GM12878 (cell line): ENCODE results near the gene C1orf115. TPM values are rescaled to one million over a fixed set of nuclear protein-coding genes. Genes with fewer than 3 reads are reported as not detected.
A peak's percentile ranks its signal among the peaks of the same experiment; 100 is the strongest.

Experiments used
- ATAC-seq: fragments of 200-7000 bp; cut with Tn5 transposase; 3 replicates; pipeline ENCODE4 v1.9.1; 2020; ENCODE audit warnings: mild to moderate bottlenecking, moderate library complexity
- BruUV-seq: library from RNA; stranded (reverse); fragments of 400-500 nt; replicated peaks from 2 replicates; lab custom pipeline; 2021; lab: Mats Ljungman, UMichigan
- CTCF ChIA-PET: fragments of 300-600 bp; sonication (Branson Sonifier 250); formaldehyde crosslinking; extraction: SDS; loops from one replicate; lab custom pipeline; 2021; ENCODE audit warnings: inconsistent platforms; lab: Yijun Ruan, JAX
- POLR2A ChIA-PET: fragments of 350-600 bp; formaldehyde crosslinking; extraction: SDS; loops from one replicate; lab custom pipeline; 2021; ENCODE audit warnings: inconsistent platforms; lab: Charles Lee
- RAD21 ChIA-PET: fragments of 300-600 bp; sonication (Branson Sonifier 250); formaldehyde crosslinking; loops from one replicate; lab custom pipeline; 2023; ENCODE audit warnings: antibody characterized with exemption; ENCODE audit not compliant: unreplicated experiment; lab: Charles Lee
- SMC1A ChIA-PET: fragments of 300-600 bp; sonication (Branson Sonifier 250); formaldehyde crosslinking; loops from one replicate; lab custom pipeline; 2023; ENCODE audit not compliant: unreplicated experiment, uncharacterized antibody; lab: Charles Lee
- DNase-seq: peaks from one replicate; pipeline ENCODE4 v3.0.0-alpha.2; 2011; ENCODE audit warnings: low read depth, low spot score
- FAIRE-seq: peaks from 3 replicates; lab custom pipeline; 2011; peaks lifted over from hg19 to GRCh38; lab: Jason Lieb, UNC
- H2AFZ ChIP-seq: 2 replicates; pipeline ENCODE4 v1.6.0; 2011; ENCODE audit warnings: low read depth, low read length, control low read depth; ENCODE audit not compliant: control insufficient read depth
- H3K27ac ChIP-seq: 2 replicates; pipeline ENCODE4 v1.5.1; 2011; ENCODE audit warnings: control low read depth; ENCODE audit not compliant: control insufficient read depth, insufficient read depth
- H3K27me3 ChIP-seq, 2 experiments: replicated peaks in 1 of 2; 2 replicates each; pipeline versions ENCODE4 v1.6.0 to v1.6.1; 2011; ENCODE audit warnings: low read length in 1 of 2; ENCODE audit not compliant: control insufficient read depth in 2 of 2, insufficient read depth in 2 of 2
- H3K36me3 ChIP-seq, 2 experiments: 2 replicates each; pipeline ENCODE4 v1.5.1; 2011; ENCODE audit warnings: low read length in 1 of 2; ENCODE audit not compliant: control insufficient read depth in 2 of 2, insufficient read depth in 2 of 2
- H3K4me1 ChIP-seq: 2 replicates; pipeline ENCODE4 v1.6.1; 2011; ENCODE audit warnings: mild to moderate bottlenecking, low read length, moderate library complexity, mixed read lengths; ENCODE audit not compliant: control insufficient read depth, insufficient read depth
- H3K4me2 ChIP-seq: 2 replicates; pipeline ENCODE4 v1.6.0; 2011; ENCODE audit warnings: control low read depth; ENCODE audit not compliant: control insufficient read depth, insufficient read depth
- H3K4me3 ChIP-seq: fragments of 200-600 bp; sonication (generic); 2 replicates; pipeline ENCODE4 v1.5.1; 2016
- H3K79me2 ChIP-seq: 2 replicates; pipeline ENCODE4 v1.6.0; 2011; ENCODE audit warnings: low read length; ENCODE audit not compliant: control insufficient read depth, insufficient read depth
- H3K9ac ChIP-seq: 2 replicates; pipeline ENCODE4 v1.8.0; 2011; ENCODE audit warnings: low read length, control low read depth, mixed read lengths; ENCODE audit not compliant: control insufficient read depth, insufficient read depth
- H3K9me3 ChIP-seq: replicated peaks from 3 replicates; pipeline ENCODE4 v1.5.1; 2011; ENCODE audit warnings: mild to moderate bottlenecking, low read length; ENCODE audit not compliant: control insufficient read depth, insufficient read depth
- H4K20me1 ChIP-seq: 2 replicates; pipeline ENCODE4 v1.6.0; 2011; ENCODE audit not compliant: control insufficient read depth, insufficient read depth
- BCL11A ChIP-seq: IDR thresholded peaks from 2 replicates; pipeline ENCODE4 v1.6.1; 2011; ENCODE audit warnings: low read depth, low read length
- BHLHE40 ChIP-seq, 2 experiments: fragments of 450-650 bp in 1 of 2; IDR thresholded peaks; 2 replicates each; pipeline ENCODE4 v1.6.1; 2011 to 2017; ENCODE audit warnings: low read depth in 2 of 2, borderline replicate concordance in 1 of 2, improper control_type of control experiment in 1 of 2, low read length in 1 of 2, mild to moderate bottlenecking in 1 of 2
- BMI1 ChIP-seq: fragments of 450-650 bp; IDR thresholded peaks from 2 replicates; pipeline ENCODE4 v1.6.1; 2016; ENCODE audit warnings: mild to moderate bottlenecking, moderate library complexity, borderline replicate concordance
- CBX3 ChIP-seq: fragments of 200-600 bp; sonication (generic); IDR thresholded peaks from 2 replicates; pipeline ENCODE4 v1.6.1; 2016; ENCODE audit warnings: low read depth, borderline replicate concordance
- CHD2 ChIP-seq: IDR thresholded peaks from 2 replicates; pipeline ENCODE4 v1.6.1; 2011; ENCODE audit warnings: low read depth, low read length, improper control_type of control experiment, borderline replicate concordance
- EGR1 ChIP-seq, 2 experiments: IDR thresholded peaks; 1 replicate in 1 of 2; 2 replicates in 1 of 2; pipeline ENCODE4 v1.6.1; 2011 to 2012; ENCODE audit warnings: low read depth in 2 of 2, low read length in 2 of 2, borderline replicate concordance in 1 of 2, mild to moderate bottlenecking in 1 of 2, moderate library complexity in 1 of 2
- HDAC6 ChIP-seq: fragments of 200-600 bp; sonication (generic); IDR thresholded peaks from one replicate; pipeline ENCODE4 v1.8.0; 2017; ENCODE audit warnings: antibody characterized with exemption; ENCODE audit not compliant: unreplicated experiment
- MEF2B ChIP-seq: fragments of 450-650 bp; IDR thresholded peaks from 2 replicates; pipeline ENCODE4 v1.6.1; 2018; ENCODE audit warnings: mild to moderate bottlenecking, moderate library complexity; ENCODE audit not compliant: partially characterized antibody, poor library complexity, severe bottlenecking
- NR2C1 ChIP-seq: fragments of 450-650 bp; IDR thresholded peaks from 2 replicates; pipeline ENCODE4 v1.6.1; 2017; ENCODE audit warnings: antibody characterized with exemption, mild to moderate bottlenecking, moderate library complexity
- POU2F2 ChIP-seq: IDR thresholded peaks from 3 replicates; pipeline ENCODE4 v1.6.1; 2011; ENCODE audit warnings: low read depth, mild to moderate bottlenecking, low read length, borderline replicate concordance
- SMC3 ChIP-seq: IDR thresholded peaks from 2 replicates; pipeline ENCODE4 v1.6.1; 2011; ENCODE audit warnings: low read length, improper control_type of control experiment, borderline replicate concordance
- SPI1 ChIP-seq: IDR thresholded peaks from 2 replicates; pipeline ENCODE4 v1.6.1; 2011; ENCODE audit warnings: low read depth, mild to moderate bottlenecking, low read length, moderate library complexity, borderline replicate concordance; ENCODE audit not compliant: insufficient read depth
- STAT3 ChIP-seq: IDR thresholded peaks from 2 replicates; pipeline ENCODE4 v1.6.1; 2011; ENCODE audit warnings: low read depth, low read length, improper control_type of control experiment
- TCF7 ChIP-seq: IDR thresholded peaks from 2 replicates; pipeline ENCODE4 v1.6.1; 2014; ENCODE audit warnings: antibody characterized with exemption, borderline replicate concordance
- ZNF274 ChIP-seq: IDR thresholded peaks from one replicate; pipeline ENCODE4 v1.8.0; 2011; ENCODE audit not compliant: insufficient read length, insufficient read depth
- WGBS: methylation state at CpG from one replicate; pipeline ENCODE4 v1.1.6; 2016; ENCODE audit warnings: low lambda C conversion rate; ENCODE audit not compliant: insufficient replicate concordance, insufficient coverage; ENCODE audit errors: missing lambda C conversion rate; 5-methylcytosine and 5-hydroxymethylcytosine counted together
- in situ Hi-C: fragments of 300-500 bp; cut with MboI; formaldehyde crosslinking; loops from 9 replicates; pipeline ENCODE4 v1.14.3; 2018; ENCODE audit warnings: mixed read lengths
- intact Hi-C: fragments of 100-400 bp; cut with micrococcal nuclease; formaldehyde crosslinking; loops from one replicate; pipeline ENCODE4 v1.14.2; 2022; ENCODE audit not compliant: unreplicated experiment
- polyA plus RNA-seq, 11 experiments: library from polyadenylated mRNA; depleted of rRNA in 4 of 11; unstranded in 6 of 11; stranded (reverse) in 5 of 11; fragments of >200 nt; fragmentation: Nextera tagmentation in 4 of 11; fragmentation: Illumina TruSeq in 1 of 11; extraction: Ambion mirVana in 4 of 11; extraction: Trizol in 1 of 11; gene quantifications; 1 replicate in 1 of 11; 2 replicates in 10 of 11; pipeline versions ENCODE4 v1.2.1 to v1.2.3, GENCODE V29; 2011 to 2016; ENCODE audit warnings: inconsistent platforms in 2 of 11, missing spikeins in 2 of 11, low read depth in 1 of 11
- total RNA-seq, 4 experiments: library from RNA; depleted of rRNA in 3 of 4; stranded (reverse); fragments of >200 nt in 3 of 4; fragmentation: Illumina TruSeq in 1 of 4; extraction: Trizol in 1 of 4; gene quantifications; 2 replicates each; pipeline versions ENCODE4 v1.2.1 to v1.2.3, GENCODE V29; 2013 to 2021
- TF ChIP-seq, protein P1 (sequence below): fragments of 450-650 bp; IDR thresholded peaks from 2 replicates; pipeline ENCODE4 v1.6.1; 2017; ENCODE audit warnings: low read depth, mild to moderate bottlenecking, moderate library complexity
- TF ChIP-seq, protein P2 (sequence below): fragments of 450-650 bp; IDR thresholded peaks from 2 replicates; pipeline ENCODE4 v1.6.1; 2017; ENCODE audit warnings: mild to moderate bottlenecking, moderate library complexity

The C1orf115 gene
- total and polyA plus RNA-seq, 10 of the 15 experiments (the other 5 are each of a cell fraction or from before 2014, with no cell fraction given): 0.52 to 5.0 (median 4.1) TPM

DNA sequence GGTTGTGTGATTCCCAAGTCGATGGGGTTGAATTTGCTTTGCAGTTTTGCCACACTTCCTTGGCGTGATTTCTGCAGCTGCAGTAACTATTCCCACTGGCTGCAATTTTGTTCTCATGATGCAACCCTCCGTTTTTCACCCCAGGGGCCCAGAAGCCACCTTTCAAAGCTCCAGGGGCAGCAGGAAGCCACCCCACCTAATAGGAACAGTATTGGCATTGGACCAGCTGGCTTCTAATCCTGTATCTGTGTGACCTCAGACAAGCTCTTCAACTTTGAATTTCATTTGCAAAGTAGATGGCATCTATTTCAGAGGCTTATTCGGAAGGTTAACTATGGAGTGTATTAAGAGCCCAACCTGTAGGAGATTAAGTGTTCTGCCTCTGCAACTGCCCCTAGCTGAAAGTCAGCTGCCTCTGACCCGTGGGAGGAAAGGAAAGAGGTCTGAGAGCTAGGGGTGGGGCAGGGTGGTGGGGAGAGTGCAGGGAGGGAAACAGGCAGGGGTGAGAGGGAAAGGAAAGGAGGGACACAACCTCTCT, 12.6 kb downstream of the C1orf115 start (continued):
- no peak for TF ChIP-seq BCL11A
- TF ChIP-seq, protein P1, sequence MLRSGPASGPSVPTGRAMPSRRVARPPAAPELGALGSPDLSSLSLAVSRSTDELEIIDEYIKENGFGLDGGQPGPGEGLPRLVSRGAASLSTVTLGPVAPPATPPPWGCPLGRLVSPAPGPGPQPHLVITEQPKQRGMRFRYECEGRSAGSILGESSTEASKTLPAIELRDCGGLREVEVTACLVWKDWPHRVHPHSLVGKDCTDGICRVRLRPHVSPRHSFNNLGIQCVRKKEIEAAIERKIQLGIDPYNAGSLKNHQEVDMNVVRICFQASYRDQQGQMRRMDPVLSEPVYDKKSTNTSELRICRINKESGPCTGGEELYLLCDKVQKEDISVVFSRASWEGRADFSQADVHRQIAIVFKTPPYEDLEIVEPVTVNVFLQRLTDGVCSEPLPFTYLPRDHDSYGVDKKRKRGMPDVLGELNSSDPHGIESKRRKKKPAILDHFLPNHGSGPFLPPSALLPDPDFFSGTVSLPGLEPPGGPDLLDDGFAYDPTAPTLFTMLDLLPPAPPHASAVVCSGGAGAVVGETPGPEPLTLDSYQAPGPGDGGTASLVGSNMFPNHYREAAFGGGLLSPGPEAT: no peak
- TF ChIP-seq CBX3: no peak
- no peak for TF ChIP-seq STAT3
- no peak for TF ChIP-seq NR2C1
- TF ChIP-seq MEF2B: no peak
- TF ChIP-seq BMI1: no peak
- TF ChIP-seq TCF7: no peak
- no peak for TF ChIP-seq POU2F2
- no peak for TF ChIP-seq SMC3
- TF ChIP-seq BHLHE40 (IDR thresholded peaks at IDR 0.05; ENCODE audit: borderline replicate concordance in 1 of 2, low read depth in 2 of 2, low read length in 1 of 2): no peak

DNA sequence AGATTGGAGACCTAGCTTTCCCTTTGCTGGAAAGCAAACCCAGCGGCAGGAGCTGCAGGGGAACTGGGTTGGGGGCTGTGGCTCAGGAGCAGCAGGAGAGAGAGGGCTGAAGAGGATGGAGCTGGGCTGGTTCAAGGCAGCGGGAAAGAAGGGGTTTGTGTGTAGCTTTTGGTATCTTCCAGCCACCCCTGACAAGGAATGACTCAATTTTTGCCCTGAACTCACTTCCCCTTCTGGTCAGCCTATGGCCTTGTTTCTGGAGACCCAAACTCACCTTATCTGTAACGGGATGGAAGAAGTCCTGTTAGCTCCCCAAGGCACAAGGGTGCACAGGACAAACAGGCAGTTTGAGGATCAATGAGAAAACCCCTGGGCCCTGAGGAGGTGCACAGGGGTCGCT, 13.1 kb downstream of the C1orf115 start:
- ChIA-PET CTCF (interaction anchor here (0.6 to 3.7 kb wide), 8 partner anchors 10 to 546 kb away, joined by 3 to 17 read pairs (median 4); no protein-coding TSS in a partner anchor), POLR2A (no interaction called here), RAD21 (interaction anchor here (0.9 to 2.3 kb wide), 4 partner anchors 10 to 65 kb away, joined by 3 to 7 read pairs (median 4); no protein-coding TSS in a partner anchor), SMC1A (interaction anchor here (0.6 to 4.7 kb wide), 4 partner anchors 12 to 35 kb away, joined by 3 to 27 read pairs (median 4); no protein-coding TSS in a partner anchor)
- TF ChIP-seq CHD2 (no peak), SPI1 (peak; percentile 70; the same call in 1 of the 2 replicates), HDAC6 (no peak), EGR1 (IDR thresholded peaks at IDR 0.05; ENCODE audit: borderline replicate concordance in 1 of 2, low read depth in 2 of 2, low read length in 2 of 2) (no peak), ZNF274 (no peak)
- TF ChIP-seq, protein P2, sequence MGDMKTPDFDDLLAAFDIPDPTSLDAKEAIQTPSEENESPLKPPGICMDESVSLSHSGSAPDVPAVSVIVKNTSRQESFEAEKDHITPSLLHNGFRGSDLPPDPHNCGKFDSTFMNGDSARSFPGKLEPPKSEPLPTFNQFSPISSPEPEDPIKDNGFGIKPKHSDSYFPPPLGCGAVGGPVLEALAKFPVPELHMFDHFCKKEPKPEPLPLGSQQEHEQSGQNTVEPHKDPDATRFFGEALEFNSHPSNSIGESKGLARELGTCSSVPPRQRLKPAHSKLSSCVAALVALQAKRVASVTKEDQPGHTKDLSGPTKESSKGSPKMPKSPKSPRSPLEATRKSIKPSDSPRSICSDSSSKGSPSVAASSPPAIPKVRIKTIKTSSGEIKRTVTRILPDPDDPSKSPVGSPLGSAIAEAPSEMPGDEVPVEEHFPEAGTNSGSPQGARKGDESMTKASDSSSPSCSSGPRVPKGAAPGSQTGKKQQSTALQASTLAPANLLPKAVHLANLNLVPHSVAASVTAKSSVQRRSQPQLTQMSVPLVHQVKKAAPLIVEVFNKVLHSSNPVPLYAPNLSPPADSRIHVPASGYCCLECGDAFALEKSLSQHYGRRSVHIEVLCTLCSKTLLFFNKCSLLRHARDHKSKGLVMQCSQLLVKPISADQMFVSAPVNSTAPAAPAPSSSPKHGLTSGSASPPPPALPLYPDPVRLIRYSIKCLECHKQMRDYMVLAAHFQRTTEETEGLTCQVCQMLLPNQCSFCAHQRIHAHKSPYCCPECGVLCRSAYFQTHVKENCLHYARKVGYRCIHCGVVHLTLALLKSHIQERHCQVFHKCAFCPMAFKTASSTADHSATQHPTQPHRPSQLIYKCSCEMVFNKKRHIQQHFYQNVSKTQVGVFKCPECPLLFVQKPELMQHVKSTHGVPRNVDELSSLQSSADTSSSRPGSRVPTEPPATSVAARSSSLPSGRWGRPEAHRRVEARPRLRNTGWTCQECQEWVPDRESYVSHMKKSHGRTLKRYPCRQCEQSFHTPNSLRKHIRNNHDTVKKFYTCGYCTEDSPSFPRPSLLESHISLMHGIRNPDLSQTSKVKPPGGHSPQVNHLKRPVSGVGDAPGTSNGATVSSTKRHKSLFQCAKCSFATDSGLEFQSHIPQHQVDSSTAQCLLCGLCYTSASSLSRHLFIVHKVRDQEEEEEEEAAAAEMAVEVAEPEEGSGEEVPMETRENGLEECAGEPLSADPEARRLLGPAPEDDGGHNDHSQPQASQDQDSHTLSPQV: no peak
- Histone ChIP-seq H3K27ac (no peak overlapping the region), H3K9ac (no peak overlapping the region), H2AFZ (no peak overlapping the region), H3K36me3 (no peaks in the 10 kb centered on the region), H3K79me2 (no peaks in the 10 kb centered on the region), H3K27me3 (no peaks in the 10 kb centered on the region), H3K9me3 (no peaks in the 10 kb centered on the region; the same call in 2 of the 3 replicates), H3K4me2 (no peak overlapping the region), H3K4me3 (no peak overlapping the region), H3K4me1 (no peaks in the 10 kb centered on the region), H4K20me1 (no peaks in the 10 kb centered on the region)
- no peak for DNase-seq
- intact Hi-C loops: no loop called here
- 73% methylated on average over 4 of the region's 4 CpGs for WGBS
- FAIRE-seq: no peak
- in situ Hi-C loops: no loop called here
- peak; percentile 27; the same call in 2 of the 3 replicates for ATAC-seq
- BruUV-seq: no TSS peak
